ENCODE results near the gene TSEN15. TPM values are rescaled to one million over a fixed set of nuclear protein-coding genes. Genes with fewer than 3 reads are reported as not detected.

TSEN15 gene
- 27.2 TPM for total RNA-seq
- long read RNA-seq, transcript TSEN15-216 (5 exons, 1,986 nt), result major isoform, 40 of 56 reads
- long read RNA-seq, transcript TSEN15-208 (4 exons, 2,219 nt), result minor isoform, 7 of 56 reads
- long read RNA-seq, partial matches to known transcripts, result 0 of 56 reads
- long read RNA-seq, other reads (novel, unspliced or antisense), result 0 of 56 reads

DNA sequence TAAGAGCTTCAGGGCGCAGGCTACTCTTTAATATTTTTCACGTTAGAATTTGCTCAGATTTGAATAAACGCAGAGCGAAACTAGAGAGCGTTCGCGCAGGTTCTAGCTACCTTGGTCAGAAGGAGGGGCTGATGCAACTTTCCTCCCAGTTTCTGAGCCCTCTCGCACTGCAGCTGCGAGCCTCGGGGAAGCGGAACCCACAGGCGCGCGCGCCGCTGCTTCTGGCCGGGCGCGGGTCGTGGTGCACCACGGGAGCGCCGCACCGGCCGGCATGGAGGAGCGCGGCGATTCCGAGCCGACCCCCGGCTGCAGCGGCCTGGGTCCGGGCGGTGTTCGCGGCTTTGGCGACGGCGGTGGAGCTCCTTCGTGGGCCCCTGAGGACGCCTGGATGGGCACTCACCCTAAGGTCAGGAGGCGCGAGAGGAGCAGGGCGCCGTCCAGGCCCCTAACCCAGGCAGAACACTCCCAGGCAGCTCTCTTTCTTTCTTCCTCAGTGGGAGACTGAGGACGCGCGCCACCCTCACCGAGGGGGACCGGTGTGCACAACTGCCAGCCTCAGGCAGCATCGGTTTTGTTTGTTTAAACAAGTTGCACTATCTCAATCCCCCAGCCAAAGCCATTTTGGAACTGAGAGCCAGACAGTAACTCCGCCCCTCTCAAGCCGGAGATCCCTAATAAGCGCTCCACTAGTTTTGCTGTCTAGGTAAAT is at the start of gene TSEN15:
Gene TSEN15, plus strand, starts transcription at position 246 of the 709 bp plus-strand sequence. Its CDS starts 26 bp downstream, at position 272.
- ATAC-seq, result peak; percentile 99
- peak; percentile 89 for DNase-seq
- intact Hi-C loops (cut with micrococcal nuclease), result no loop called here

DNA sequence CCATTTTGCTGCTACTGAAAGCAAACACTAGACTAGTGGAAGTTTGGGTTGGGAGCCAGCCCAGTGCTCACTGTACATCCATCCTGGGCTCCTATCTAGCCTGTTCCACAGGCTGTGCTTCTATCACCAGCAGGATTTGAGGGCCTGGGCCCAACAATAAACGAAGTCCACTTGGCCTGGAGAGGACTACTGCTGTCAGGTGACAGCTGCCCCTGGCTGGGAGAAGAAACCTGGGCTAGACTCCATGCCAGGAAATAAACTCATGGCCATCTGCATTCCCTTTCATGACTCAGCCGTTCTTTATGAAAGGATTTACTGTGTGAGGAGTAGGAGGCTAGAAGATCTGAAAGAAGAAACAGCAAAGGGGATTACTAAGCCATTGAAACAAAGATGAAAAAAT is 49.5 kb upstream of the TSEN15 start:
- intact Hi-C loops (cut with micrococcal nuclease), result no loop called here
- DNase-seq (peak; percentile 35), ATAC-seq (peak; percentile 93)

DNA sequence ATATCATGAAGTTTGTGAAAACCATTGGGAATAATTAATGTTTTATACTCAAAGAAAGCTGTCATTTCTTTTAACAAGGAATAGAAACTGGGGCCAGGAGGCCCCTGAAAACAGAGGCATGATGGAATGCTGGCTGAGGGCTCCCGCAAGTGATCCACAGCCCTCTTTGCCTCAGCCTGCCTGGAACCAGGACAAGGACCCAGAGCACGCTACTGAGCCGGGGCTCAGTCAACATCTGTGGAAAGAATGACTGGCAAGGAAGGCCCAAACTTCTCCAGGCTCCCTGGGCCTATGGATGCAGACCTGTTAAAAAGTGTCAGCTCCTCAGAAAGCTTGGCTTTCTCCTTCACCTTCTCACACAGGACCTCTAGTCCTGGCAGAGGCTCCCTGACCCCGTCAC is 46.6 kb upstream of the TSEN15 start:
- no peak for DNase-seq
- ATAC-seq, result no peak
- intact Hi-C loops (cut with micrococcal nuclease), result no loop called here

DNA sequence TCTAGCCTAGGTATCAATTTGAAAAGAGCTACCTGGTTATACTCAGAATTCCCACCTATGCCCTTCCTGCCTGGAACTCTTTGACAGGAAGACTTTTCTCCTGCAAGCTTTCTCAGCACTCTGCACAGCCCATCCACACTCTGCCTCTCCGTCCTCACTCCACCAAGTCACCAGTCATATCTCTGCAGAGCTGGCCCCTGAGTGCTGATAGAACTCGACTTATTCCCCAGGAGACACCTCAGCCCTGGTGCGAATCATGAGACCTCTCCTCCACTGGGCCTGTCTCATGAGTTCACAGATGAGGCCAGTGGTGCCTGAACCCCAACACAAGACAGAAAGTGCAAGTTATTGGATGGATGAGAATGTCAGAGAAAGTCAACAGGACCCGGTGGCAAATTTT is 46.0 kb upstream of the TSEN15 start:
- intact Hi-C loops (cut with micrococcal nuclease), result no loop called here
- ATAC-seq (no peak), DNase-seq (no peak)

DNA sequence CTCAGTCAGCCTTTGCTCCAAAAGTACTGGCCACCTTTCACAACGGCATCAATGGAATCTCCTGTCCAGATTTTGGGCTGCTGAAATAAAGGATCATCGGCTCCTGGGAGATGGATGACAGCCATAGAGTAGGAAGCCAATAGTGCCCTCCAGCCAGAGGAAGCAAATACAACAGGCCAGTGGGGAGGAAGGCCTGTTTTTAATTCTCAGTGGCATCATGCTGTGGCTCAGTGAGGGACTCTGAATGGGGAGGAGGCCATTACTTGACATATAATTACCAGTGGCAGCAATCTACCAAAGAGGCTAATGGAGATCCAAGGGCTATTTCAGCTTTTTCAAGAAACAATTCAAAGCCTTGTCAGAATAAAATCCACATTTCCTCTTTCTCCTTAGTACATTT is 40.7 kb upstream of the TSEN15 start:
- no peak for DNase-seq
- ATAC-seq, result no peak
- intact Hi-C loops (cut with micrococcal nuclease), result no loop called here

DNA sequence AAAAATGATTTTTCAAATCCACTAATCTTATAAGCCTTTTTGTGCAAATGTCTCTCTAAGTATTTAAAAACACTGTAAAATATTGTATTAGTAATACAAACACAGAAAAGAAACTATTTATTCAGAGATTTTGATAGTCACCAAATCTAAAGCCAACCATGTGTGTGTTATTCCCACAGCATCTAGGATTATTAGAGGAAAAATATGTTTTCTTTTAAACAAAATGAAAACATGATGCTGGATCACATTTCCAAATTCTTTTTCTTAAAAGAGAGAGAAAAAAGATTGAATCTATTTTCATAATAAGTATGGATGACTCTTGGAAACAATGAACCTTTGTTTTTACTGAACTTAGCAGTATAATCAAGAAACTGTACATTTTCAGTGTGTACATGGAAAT is 39.3 kb upstream of the TSEN15 start:
- ATAC-seq, result no peak
- intact Hi-C loops (cut with micrococcal nuclease), result no loop called here
- DNase-seq, result no peak

DNA sequence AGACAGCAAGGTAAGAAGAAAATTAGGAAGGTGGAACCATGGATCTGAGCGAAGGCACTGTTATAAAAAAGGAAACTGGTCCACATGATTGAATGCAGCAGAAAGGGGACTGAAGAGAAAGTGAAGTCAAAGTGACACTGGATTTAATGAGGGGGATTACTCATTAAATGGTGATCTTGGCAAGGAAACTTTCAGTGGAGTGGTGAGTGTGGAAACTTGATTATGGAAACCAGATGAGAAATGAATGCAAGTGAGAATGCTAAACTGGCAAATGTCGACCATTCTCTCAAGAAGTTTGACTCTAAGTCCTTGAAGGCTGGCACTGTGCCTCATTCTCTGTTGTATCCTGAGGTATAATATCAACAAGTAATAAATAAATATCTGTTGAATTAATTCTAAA is 37.3 kb upstream of the TSEN15 start:
- intact Hi-C loops (cut with micrococcal nuclease), result no loop called here
- DNase-seq (no peak), ATAC-seq (no peak)

DNA sequence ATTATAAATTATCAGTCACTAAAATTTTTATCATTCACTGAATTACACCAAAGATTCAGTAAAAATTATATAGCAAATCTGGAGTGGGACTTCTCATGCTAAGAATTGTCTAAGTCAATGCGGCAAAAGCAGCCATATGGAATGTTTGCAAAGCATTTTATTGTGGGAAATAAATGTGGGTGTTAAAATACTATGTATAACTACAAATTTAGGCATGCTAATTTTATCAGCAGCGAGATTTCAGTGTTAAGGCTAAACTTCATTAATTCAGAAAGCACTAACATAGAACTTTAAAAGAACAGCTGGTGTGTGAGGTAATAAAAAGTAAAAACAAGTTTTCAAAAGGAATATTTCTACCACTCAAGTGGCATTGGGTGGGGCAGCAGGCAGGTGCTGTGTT is 35.4 kb upstream of the TSEN15 start:
- intact Hi-C loops (cut with micrococcal nuclease), result no loop called here
- DNase-seq (no peak), ATAC-seq (no peak)

DNA sequence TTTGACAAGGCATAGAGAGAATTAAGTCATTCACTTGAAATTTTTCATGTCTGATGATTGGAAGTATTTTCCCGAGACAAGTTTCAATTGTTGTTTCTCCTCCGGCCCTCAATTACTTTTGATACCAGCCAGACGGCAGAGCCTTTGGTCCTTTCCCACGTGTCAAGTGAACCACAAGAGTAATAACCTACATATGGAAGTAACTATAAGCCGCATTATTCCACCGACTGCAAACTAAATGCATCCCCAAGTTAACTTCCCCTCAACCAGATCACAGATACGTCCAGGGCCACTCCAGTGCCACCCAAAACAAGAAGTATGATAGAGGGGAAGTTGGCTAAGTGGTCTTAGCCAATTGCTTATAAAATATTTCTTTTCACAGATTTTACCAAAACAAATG is 34.2 kb upstream of the TSEN15 start:
- intact Hi-C loops (cut with micrococcal nuclease), result no loop called here
- no peak for ATAC-seq

DNA sequence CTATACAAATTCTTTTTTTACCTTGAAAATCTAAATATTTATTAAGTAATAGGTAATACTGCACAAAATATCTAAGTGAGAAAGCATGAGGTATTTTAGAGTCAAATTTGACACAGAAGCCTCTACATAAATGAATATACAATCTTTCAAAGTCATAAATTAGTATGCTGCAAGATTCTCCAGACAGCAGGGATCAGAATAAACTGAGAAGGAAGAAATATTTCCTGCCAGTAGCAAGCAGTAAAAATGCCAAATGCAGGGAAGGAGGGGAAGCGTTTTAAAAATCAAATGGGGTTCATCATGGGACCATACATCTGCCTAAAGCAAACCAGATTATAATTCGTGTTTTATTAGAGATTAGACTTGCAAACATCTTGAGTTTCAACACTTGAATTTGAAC is 32.9 kb upstream of the TSEN15 start:
- no peak for DNase-seq
- no peak for ATAC-seq
- intact Hi-C loops (cut with micrococcal nuclease), result no loop called here

More for the DNA sequence above, 34.2 kb upstream of the TSEN15 start:
- DNase-seq, result no peak

DNA sequence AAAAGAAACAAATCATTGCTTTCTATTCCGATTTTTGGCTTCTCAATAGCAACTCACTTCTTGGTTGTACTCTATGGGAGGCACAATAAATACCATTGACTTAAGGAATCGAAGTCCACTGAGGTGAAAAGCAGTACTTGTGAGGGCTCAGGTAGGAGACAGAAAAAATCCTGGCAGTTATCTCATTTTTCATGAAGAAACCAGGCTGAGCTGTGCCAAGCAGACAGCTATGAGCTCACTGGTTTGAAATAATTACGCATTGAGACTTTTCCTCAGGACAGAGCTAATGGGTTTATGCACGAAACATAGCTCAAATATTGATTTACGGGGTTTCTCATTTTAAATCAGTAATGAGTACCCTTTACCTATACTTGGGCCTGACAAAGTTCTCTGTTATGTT is 32.5 kb upstream of the TSEN15 start:
- intact Hi-C loops (cut with micrococcal nuclease), result no loop called here
- ATAC-seq (no peak), DNase-seq (no peak)

DNA sequence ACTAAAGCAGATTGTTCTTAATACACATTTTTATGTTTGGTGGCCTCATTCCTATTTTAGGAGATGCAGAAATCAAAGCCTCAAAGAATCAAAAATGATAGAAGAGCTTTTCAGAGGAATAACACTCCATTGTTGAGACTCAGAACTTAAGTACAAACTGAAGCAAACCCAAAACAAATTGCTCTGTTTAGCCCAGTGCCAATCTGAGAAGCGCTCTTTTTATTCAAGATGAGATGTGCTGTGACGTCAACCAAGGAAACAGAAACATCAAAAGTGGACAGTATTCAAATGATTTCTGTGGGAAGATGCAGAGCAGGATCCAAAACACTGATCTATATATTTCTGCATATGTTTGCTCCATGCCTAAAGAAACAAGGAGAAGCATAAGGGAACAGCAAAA is 32.0 kb upstream of the TSEN15 start:
- no peak for ATAC-seq
- DNase-seq, result no peak
- intact Hi-C loops (cut with micrococcal nuclease), result no loop called here

DNA sequence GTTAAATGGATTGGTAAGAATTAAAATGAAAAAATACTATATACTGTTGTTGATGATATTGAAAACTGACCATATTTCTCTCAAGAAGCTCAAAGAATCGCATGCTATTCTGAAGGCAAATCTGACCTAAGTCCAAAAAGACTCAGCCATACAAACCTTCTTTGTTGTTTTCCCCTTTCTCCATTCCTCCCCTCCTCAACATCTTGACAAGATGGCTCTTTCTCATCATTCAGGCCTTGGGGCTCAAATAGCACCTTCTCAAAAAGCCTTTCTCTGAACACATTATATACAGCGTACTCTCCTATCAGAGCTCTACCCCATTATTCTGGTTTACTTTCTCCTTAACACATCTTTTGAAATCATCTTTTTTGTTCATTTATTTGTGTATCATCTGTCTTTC is 31.2 kb upstream of the TSEN15 start:
- intact Hi-C loops (cut with micrococcal nuclease), result no loop called here
- ATAC-seq (no peak), DNase-seq (no peak)

DNA sequence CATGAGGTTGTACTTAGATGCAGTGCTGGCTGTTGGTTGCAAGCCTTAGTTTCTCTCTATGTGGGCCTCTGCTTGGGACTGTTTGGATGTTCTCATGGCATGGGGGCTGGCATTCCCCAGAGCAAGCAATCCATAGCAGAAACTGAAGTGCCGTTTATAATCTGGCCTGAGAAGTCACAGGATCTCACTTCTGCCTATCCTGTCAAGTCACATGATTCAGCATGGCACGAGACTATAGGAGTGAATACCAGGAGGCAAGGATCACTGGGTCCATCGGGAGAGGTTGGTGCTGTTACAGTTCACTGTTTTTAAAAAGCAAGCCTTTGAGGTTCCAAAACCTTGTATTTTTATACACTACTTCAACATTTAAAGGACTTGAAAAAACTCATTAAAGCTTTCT is 30.7 kb upstream of the TSEN15 start:
- DNase-seq (no peak), ATAC-seq (no peak)
- intact Hi-C loops (cut with micrococcal nuclease), result no loop called here

DNA sequence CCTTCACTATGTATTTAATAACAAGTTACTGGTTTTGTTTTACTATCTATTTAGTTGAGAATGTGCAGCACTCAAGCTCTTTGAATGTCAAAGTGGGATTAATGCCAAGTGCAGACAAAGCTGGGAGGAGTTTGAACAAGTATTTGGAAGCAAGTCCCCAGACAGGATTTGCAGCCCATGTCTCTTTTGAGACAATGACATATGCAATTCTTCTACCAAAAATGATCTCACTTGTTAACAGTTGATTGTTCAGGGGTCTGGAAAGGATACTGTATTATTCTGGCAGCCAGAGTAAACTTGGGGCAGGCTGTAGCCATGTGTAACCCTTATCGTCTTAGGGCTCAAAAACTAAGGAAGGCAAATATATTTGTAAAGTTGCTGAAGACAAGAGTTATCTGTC is 29.8 kb upstream of the TSEN15 start:
- intact Hi-C loops (cut with micrococcal nuclease), result no loop called here
- no peak for DNase-seq
- peak; percentile 88 for ATAC-seq

DNA sequence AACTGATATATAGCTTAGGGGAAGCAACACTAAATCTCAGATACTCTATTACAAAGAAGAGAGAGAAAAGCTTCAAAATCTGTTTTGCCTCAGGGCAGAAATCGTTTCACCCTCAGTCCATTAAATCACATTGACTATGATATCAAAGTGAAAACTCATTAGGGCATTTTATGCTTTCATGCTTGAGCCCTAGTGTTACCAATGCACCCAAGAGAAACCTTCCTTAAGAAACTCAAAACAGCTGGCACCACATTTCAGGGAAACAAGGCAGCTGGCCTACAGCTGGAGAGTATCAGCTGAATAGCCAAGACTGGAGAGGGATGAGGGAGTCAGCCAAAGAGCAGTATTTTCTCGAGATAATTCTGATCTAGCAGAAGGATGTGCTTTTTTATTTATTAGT is 28.9 kb upstream of the TSEN15 start:
- ATAC-seq, result peak; percentile 76
- DNase-seq, result peak; percentile 41
- intact Hi-C loops (cut with micrococcal nuclease), result no loop called here

DNA sequence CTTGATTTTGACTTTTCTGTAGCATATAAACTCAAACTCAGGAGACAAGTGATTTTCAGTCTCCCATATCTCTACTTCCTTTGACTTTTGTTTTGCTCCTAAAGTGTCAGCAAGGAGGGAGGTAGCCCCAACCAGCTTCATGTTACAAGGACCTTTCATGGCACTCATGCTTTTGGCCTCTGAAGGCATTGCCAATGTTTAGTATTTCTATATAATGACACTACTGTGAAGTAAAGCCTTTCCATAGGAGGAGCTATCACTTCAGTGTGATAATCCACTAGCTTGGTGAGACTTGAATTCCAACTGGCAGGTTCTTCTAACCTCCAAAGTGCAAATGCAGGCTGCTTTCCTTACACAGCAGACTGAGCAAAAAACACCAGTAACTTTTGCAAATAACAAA is 28.4 kb upstream of the TSEN15 start:
- DNase-seq (no peak), ATAC-seq (no peak)
- intact Hi-C loops (cut with micrococcal nuclease), result no loop called here

DNA sequence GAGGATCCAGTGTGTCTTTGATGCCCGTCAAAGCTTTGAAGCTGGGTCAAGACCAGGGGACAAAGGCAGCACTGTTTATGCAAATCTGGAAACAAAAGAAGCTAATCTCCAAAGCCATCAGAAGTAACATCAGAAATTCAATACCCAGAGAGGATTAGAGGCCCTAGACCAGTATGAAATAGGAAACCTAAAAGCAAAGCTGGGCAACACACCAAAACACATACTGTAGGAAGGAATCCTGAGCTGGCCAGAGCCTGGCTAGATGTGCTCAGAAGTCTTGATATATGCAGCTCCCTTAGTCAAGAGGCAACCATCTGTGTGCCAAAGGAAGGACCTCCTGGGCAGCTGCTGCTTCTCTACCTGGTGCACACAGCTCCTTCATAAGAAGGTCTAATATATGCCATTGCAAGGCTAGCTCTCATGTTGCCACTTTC is 26.3 kb upstream of the TSEN15 start:
- no peak for DNase-seq
- intact Hi-C loops (cut with micrococcal nuclease), result no loop called here
- ATAC-seq, result peak; percentile 35

DNA sequence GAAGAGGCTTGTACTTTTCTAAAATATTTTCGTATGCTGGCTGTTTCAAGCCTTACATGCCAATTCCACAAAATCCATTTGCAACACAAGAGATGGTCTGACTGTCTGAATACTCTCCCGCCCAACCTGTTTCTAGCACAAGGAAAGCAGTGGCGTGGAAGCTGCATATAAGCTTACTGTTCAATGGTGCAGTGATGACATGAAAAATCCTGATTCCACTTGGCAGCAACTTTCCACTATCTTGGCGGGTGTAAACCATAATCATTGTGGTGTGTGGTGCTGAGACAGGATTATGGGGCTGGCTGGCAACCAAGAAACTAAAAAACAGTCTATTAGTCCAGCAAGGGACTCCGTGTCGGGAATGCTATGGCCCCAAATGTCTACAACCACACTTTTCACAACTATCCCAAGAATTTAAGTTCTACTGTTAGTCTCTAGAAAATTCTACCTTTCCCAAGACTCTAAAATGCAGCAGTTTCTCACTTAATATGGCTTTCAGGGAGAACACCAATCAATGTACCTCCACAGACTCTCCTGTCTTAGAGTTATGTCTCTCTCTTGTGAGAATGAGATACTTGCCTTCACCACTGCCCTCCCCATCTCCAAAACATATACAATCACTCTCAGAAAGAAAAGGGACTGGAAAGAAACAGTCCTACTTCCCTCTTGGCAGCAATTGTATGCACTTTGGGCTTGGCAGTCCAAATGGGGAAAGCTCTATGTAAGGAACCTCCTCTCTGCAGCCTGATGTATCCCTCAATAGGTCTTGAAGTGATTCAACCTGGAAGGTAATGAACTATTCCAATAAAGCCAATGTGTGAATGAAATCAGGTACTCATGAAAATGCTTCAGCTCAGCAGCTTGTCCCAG is 23.5 kb upstream of the TSEN15 start:
- ATAC-seq (peak; percentile 16), DNase-seq (no peak)
- intact Hi-C loops (cut with micrococcal nuclease), result no loop called here

DNA sequence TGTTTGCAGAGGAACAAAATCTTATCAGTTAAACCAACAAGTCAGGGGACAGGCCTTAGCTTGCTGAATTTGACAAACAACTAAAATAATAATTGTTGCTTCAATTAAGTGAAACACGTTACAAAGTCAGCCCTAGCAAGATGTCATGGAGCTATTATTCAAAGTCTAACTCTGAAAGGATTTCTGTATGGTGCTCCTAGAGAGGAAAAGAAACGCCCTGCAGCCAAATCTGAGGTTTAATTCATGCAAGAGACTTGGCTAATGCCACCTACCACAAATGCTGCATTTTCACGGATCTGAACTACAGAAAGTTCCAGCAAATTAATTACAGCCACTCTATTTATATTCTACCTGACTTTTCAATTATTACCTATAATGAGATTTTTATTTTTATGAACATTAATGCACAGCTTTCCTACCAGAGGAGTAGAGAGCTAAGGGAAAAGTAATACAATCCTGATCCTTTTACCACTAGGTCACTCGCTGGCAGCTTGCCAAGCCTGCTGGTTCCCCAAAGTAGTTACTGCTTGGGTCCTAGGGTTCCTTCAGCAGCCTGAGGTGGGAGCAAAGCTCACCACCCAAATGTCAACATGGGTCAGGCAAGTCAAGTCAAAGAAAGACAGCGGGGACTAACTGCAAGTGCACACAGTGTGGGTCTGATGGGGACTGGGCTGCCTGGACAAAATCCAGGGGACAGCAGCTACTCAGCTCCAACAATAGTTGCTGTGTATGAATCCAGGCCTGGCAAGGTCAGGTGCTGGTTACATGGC is 22.5 kb upstream of the TSEN15 start:
- peak; percentile 75 for DNase-seq

More for the DNA sequence above, 22.5 kb upstream of the TSEN15 start:
- intact Hi-C loops (cut with micrococcal nuclease), result no loop called here
- peak; percentile 64 for ATAC-seq
